ENCODE data around the gene FKBP1B.
"Not testable (repeated sequence)": the region's sequence is repeated elsewhere in the genome, so short reads cannot be mapped to it uniquely, and the experiment has no call there.

FKBP1B gene

GRCh38 chr2:24049485-24050021 is at the start of gene FKBP1B:
Gene FKBP1B, plus strand, starts transcription at chr2:24049741. Its CDS starts 109 bp downstream, at chr2:24049850.
- FAIRE-seq: no peak

DNA sequence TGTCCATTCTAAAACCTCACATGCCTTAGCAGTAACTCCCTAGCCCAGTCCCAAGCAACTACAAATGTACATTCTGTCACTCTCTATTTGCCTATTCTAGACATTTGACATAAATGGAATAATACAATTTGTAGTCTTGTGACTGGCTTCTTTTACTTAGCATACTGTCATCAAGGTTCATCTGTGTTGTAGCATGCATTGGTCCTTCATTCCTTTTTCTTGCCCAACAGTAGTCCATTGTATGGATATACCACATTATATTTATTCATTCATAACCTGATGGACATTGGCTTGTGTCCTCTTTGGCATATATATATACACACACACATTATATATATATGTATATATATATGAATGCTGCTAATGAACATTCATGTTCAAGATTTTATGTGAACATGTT is 41.8 kb upstream of the FKBP1B start:
- FAIRE-seq: no peak

DNA sequence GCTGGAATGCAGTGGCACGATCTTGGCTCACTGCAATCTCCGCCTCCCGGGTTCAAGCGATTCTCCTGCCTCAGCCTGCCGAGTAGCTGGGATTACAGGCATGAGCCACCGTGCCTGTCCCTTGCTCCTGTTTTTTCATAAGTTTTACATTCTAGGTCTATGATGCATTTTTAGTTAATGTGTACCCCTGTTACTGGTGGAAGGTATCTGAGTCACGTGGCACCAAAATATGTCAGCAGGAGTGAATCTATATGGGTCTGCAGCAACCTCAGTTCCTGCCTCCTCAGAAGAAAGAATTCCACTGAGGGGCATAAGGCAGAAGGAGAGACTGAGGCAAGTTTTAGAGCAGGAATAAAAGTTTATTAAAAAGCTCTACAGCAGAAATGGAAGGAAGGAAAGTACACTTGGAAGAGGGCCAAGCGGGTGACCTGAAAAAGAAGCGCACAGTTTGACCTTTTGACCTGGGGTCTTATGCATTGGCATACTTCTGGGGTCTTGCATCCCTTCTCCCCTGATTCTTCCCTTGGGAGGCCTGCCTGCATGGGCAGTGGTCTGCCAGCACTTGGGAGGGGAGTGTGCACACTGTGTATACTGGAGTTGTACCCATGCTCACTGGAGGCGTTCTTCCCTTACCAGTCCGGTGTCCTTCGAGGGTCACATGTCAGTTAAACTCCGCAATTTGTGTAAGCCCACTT is 40.7 kb upstream of the FKBP1B start:
- no peak for FAIRE-seq

GRCh38 chr2:24009367-24009679 is 40.2 kb upstream of the FKBP1B start:
- no peak for FAIRE-seq

GRCh38 chr2:24009680-24010476 is 39.7 kb upstream of the FKBP1B start, which contains the start of gene MFSD2B:
Gene MFSD2B, plus strand, starts transcription at chr2:24010085. Its CDS starts 12 bp downstream, at chr2:24010097.
- no peak for FAIRE-seq

- no peak for FAIRE-seq
Measured at GRCh38 chr2:24010477-24011249, 38.9 kb upstream of the FKBP1B start.

DNA sequence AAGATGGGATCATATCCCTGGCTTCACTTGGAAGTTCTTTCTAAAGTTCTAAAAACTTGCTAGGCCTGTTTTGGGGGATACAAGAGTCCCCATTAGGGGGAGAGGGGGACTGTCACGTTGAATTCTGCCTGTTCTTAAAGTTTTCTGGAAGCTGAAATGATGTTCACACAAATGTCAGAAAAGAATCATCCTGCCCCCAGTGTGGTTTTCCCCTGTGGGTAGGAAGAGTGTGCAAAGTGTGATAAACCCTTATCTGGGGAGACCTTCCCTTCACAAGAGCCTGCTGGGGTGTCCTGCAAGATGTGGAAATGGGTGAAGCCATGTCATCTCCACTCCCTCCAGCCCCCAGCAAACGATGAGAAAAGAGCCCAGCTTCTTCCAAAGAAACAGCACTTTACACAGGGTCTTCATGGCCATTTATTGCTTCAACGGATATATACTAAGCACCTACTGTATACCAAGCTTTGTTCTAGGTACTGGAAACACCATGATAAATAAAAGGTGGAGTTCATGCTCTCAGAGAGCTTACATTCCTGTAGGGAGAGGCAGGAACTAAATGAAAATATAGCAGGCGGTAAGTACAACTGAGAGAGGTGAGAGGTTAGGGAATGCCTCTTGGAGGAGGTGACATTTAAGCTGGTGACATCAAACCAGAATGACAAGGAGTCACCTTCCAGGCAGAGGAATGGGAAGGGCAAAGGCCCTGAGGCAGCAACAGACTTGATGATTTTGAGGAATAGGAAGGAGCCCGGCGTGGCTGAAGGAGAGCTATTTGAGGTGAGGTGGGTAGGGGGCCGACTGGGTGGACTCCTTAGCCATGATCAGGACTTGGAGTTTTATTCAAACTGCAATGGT is 38.1 kb upstream of the FKBP1B start:
- no peak for FAIRE-seq

GRCh38 chr2:24012521-24013188 is 36.9 kb upstream of the FKBP1B start:
- FAIRE-seq: no peak

- not testable (repeated sequence) for FAIRE-seq
Measured at GRCh38 chr2:24014902-24015301, 34.6 kb upstream of the FKBP1B start.

DNA sequence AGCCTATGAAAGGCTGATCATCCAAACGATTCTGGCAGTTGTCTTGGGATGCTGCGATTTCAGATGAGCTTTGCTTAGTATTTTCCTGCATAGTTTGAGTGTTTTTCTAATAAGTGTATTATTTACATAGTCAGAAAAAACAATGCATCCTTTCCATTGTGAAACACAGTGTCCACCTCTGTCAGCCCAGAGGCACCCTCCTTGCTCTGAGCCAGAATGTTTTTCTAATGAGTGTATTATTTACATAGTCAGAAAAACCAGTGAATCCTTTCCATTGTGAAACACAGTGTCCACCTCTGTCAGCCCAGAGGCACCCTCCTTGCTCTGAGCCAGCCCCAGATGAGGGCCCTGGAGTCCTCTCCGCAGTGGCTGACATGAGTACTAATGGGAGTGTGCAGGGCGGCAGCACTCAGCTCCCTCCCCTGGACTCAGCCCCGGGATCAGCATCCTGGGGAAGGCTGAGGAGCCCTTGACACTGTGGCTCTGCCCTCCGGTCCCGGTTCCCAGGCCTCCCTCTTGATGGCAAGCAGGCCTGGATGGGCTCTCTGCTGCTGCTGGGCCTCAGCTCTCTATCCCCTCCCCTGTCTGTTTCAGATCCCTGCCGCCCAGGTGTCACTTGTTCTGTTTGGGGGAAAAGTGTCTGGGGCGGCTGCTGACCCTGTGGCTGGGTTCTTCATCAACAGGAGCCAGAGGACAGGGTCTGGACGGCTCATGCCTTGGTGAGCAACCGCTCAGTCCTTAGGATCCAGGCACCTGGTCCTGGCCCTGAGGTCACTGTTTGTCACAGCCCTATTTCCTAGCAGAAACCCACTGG is 33.8 kb upstream of the FKBP1B start:
- no peak for FAIRE-seq

- FAIRE-seq: no peak
Measured at GRCh38 chr2:24016376-24016761, 33.2 kb upstream of the FKBP1B start.

GRCh38 chr2:24016853-24017703 is 32.5 kb upstream of the FKBP1B start:
- FAIRE-seq: no peak

DNA sequence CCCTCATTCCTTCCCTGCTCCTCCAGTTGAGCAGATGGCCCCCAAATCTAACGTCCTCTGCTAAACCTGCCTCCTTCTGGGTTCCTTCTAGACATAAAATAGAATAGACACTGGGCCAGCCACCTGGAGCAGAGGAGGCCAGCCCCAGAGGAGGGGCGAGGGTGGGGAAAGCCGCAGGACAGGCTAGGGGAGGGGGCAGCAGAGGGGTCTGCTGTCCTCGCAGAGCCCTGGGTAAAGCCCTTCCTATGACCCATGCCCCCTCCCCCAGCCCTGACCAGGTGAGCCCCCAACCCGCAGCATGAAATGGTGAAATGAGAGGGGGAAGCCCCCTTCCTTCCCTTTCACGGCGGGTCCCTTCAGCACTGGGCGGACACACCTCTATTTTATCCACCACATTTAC is 31.8 kb upstream of the FKBP1B start:
- FAIRE-seq: no peak

GRCh38 chr2:24018241-24018640 is 31.3 kb upstream of the FKBP1B start:
- FAIRE-seq: no peak

DNA sequence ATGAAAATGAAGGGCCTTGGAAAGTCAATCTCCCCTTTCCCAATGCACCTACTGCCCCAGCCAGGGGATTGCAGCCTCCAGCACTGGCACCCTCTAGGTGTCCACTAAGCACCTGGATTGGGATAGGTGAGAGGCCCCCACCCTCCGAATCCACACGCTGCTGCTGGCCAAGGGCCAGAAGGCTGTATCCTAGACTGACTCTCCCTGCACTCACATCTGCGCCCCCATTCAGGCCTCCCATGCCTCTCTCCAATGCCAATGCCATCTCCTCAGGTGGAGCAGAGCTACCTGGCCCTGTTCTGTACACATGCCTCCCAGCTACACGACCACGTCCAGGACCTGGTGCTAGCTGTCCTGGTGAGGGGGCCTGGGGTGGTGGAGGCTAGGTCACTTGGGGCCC is 29.8 kb upstream of the FKBP1B start:
- no peak for FAIRE-seq

GRCh38 chr2:24020244-24020643 is 29.3 kb upstream of the FKBP1B start:
- no peak for FAIRE-seq

DNA sequence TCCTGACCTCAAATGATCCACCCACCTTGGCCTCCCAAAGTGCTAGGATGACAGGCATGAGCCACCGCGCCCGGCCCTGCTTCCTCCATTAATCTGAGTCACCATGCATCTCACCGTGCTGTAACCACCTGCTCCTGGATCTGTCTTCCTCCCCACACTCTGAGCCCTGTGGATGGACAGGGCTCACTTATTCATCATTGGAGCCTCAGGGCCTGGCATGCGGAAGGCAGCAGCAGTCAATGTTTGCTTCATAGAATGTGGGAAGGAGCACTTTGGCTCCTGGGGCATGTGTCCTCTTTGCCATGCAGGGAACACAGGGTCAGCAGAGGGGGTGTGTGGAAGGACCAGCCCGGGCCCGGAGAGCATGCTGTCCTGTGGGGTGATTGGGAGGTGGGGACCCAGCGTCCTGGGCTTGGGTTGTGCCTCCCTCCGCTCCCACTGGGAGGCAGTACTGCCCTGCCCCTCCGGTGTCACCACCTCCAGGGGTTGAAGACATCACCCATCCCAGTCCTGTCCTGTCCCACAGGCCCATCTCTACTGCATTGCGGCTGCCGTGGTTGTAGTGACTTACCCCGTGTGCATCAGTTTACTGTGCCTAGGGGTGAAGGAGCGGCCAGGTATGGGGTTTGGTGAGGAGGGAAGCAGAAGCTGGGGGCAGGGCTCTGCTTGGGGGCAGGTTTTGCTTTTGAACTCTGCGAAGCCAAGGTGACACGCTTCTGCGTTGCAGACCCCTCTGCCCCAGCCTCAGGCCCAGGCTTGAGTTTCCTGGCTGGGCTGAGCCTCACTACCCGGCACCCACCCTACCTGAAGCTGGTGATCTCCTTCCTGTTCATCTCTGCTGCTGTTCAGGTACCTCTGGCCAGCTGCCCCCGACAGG is 28.2 kb upstream of the FKBP1B start:
- no peak for FAIRE-seq

DNA sequence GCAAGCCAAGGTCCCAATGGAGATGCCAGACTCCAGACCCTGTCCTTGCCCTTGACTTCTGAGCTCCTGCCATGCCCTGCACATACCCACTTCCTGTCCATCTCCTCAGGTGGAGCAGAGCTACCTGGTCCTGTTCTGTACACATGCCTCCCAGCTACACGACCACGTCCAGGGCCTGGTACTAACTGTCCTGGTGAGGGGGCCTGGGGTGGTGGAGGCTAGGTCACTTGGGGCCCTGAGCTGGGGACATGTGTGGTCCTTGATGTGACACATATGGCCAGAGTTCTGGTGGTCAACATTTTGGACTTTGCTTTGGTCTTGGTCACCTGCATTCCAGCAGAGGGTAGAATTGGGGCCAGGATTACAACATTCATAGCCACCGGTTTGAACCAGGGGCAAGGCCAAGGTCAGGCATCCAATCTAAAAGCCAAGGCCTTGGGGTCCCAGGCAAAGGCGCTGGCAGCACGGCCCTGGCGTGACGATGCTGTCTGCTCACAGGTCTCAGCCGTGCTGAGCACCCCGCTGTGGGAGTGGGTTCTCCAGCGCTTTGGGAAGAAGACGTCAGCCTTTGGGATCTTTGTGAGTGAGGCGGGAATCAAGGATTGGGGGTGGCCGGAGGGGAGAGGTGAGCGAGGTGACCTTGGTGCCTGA is 27.1 kb upstream of the FKBP1B start:
- FAIRE-seq: no peak

All from islet of Langerhans (tissue), 1 donor.